Activated T-cell treated with anti-CD3 and anti-CD28 coated beads, Interleukin-2, amount 50 U/mL, for 72 hours (primary cell): Measurements from ENCODE around the gene VCAM1. TPM values are rescaled to one million over a fixed set of nuclear protein-coding genes. Genes with fewer than 3 reads are reported as not detected.
A peak's percentile ranks its signal among the peaks of the same experiment; 100 is the strongest.

ENCODE experiments used
- ATAC-seq, 2 donors: fragments of 150-1000 bp; cut with Tn5 transposase; replicated peaks in 1 of 2; 2 replicates each; pipeline ENCODE4 v1.10.0; 2021; ENCODE audit warnings: moderate library complexity in 2 of 2, mild to moderate bottlenecking in 1 of 2
- DNase-seq, 2 donors: peaks; one replicate each; pipeline ENCODE4 v3.0.0; 2021 to 2022; ENCODE audit warnings: mixed read lengths in 1 of 2
- H3K27ac Mint-ChIP-seq: one replicate; pipeline ENCODE4 v1.8.0; 2022; ENCODE audit warnings: mild to moderate bottlenecking, moderate library complexity, mixed read lengths
- H3K27me3 Mint-ChIP-seq: one replicate; pipeline ENCODE4 v1.8.0; 2022; ENCODE audit warnings: low read depth, mixed read lengths
- H3K36me3 Mint-ChIP-seq, 2 donors: one replicate each; pipeline ENCODE4 v1.8.0; 2022; ENCODE audit warnings: mixed read lengths in 2 of 2, mild to moderate bottlenecking in 1 of 2; ENCODE audit not compliant: insufficient read depth in 2 of 2
- H3K4me1 Mint-ChIP-seq: one replicate; pipeline ENCODE4 v1.8.0; 2022; ENCODE audit warnings: low read depth, mixed read lengths
- H3K4me3 Mint-ChIP-seq, 2 donors: one replicate each; pipeline ENCODE4 v1.8.0; 2022; ENCODE audit warnings: mild to moderate bottlenecking in 2 of 2, mixed read lengths in 2 of 2, moderate library complexity in 2 of 2
- H3K9me3 Mint-ChIP-seq, 2 donors: one replicate each; pipeline ENCODE4 v1.8.0; 2022; ENCODE audit warnings: mixed read lengths in 2 of 2
- total RNA-seq, 2 donors: library from RNA; stranded (reverse); gene quantifications; one replicate each; pipeline ENCODE4 v1.2.3, GENCODE V29; 2022

VCAM1 gene
- total RNA-seq, 2 donors from 2014 or later = 0.41 to 0.58 TPM

GRCh38 chr1:100731758-100732157 lies 12.2 kb downstream of the VCAM1 start:
- H3K4me3 Mint-ChIP-seq = no peak overlapping the region
- no peaks in the 10 kb centered on the region for H3K36me3 Mint-ChIP-seq
- no peak for DNase-seq
- H3K4me1 Mint-ChIP-seq = no peaks in the 10 kb centered on the region
- no peaks in the 10 kb centered on the region for H3K9me3 Mint-ChIP-seq
- no peak for ATAC-seq
- H3K27ac Mint-ChIP-seq = no peak overlapping the region
- peaks cover 16% of the 10 kb centered on the region for H3K27me3 Mint-ChIP-seq

GRCh38 chr1:100734676-100735075 lies 15.1 kb downstream of the VCAM1 start:
- peaks cover 7% of the 10 kb centered on the region for H3K27me3 Mint-ChIP-seq
- ATAC-seq (no peak), DNase-seq (no peak)
- H3K27ac Mint-ChIP-seq = no peak overlapping the region
- H3K36me3 Mint-ChIP-seq = no peaks in the 10 kb centered on the region
- no peaks in the 10 kb centered on the region for H3K9me3 Mint-ChIP-seq
- no peak overlapping the region for H3K4me3 Mint-ChIP-seq
- H3K4me1 Mint-ChIP-seq = no peaks in the 10 kb centered on the region

DNA sequence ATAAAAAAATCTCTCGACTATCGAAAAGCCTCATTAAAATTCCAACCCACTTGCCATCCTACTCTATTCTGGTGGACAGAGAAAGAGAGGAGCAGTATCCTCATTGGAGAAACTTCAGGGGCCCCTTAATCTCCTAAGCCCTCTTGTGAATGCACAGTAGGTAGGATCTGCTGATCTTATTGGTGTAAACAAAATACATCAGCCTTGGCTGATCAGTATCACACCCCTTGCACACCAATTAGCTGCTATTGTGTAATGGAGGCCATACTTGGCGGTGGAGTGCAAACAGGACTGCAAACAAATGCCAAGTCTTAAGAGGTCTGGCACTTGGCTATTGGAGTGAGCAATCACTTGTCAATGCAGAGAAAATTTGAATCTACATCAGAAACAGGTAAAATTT lies 15.7 kb downstream of the VCAM1 start:
- ATAC-seq (no peak), DNase-seq (no peak)
- H3K36me3 Mint-ChIP-seq = no peaks in the 10 kb centered on the region
- H3K27ac Mint-ChIP-seq = no peak overlapping the region
- no peaks in the 10 kb centered on the region for H3K9me3 Mint-ChIP-seq
- no peaks in the 10 kb centered on the region for H3K4me1 Mint-ChIP-seq
- H3K4me3 Mint-ChIP-seq = no peak overlapping the region
- H3K27me3 Mint-ChIP-seq = peaks cover 5% of the 10 kb centered on the region

GRCh38 chr1:100736324-100736723 lies 16.8 kb downstream of the VCAM1 start:
- Mint-ChIP-seq H3K27me3 (peaks cover 5% of the 10 kb centered on the region), H3K27ac (no peak overlapping the region), H3K36me3 (no peaks in the 10 kb centered on the region), H3K9me3 (no peaks in the 10 kb centered on the region), H3K4me1 (no peaks in the 10 kb centered on the region), H3K4me3 (no peak overlapping the region)
- ATAC-seq (no peak), DNase-seq (no peak)

DNA sequence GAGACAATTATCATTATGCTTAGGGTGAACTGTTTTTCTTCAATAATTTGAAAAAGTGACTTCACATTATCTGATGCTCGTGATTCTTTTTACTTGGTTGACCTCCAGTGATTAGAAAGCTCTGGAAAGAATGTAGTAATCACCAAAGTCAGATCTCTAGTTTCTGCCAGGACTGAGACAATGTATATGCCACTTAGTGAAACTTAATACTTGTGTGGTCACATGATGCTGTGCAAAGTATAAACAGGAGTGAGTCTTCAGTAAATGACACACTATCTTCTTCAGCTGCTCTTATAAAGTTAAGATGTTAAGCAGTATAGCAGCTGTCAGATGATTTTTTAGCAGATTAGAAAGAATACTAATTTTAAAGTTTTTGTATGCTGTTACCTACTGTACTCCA lies 17.2 kb downstream of the VCAM1 start:
- DNase-seq (no peak), ATAC-seq (no peak)
- Mint-ChIP-seq H3K27me3 (peaks cover 5% of the 10 kb centered on the region), H3K4me3 (no peak overlapping the region), H3K27ac (no peak overlapping the region), H3K36me3 (no peaks in the 10 kb centered on the region), H3K9me3 (no peaks in the 10 kb centered on the region), H3K4me1 (no peaks in the 10 kb centered on the region)

DNA sequence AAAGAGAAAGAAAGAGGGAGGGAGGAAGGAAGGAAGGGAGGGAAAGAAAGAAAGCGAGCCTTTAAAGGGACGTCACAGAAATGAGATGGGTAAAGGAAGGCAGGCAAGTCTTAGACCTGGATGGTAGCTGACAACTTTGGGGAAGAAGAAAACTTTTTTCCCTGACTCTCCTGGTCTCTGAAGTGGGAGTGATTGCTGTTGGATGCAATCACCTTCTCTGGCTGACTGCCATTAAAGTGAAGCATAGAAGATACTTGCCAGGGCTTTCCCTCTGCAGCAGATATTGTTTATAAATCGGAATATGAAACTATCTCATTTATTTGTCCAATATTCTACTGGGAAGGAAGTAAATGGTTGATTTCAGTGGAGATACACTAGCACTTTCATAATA lies 27.0 kb downstream of the VCAM1 start:
- ATAC-seq = peak; percentile 19
- Mint-ChIP-seq H3K27me3 (peaks cover 21% of the 10 kb centered on the region), H3K36me3 (no peaks in the 10 kb centered on the region), H3K9me3 (no peaks in the 10 kb centered on the region), H3K27ac (peak overlapping the region; percentile 91), H3K4me3 (peak overlapping the region; percentile 15 to 82), H3K4me1 (peaks cover 4% of the 10 kb centered on the region)
- no peak for DNase-seq

- H3K9me3 Mint-ChIP-seq = no peaks in the 10 kb centered on the region
- no peaks in the 10 kb centered on the region for H3K36me3 Mint-ChIP-seq
- H3K27ac Mint-ChIP-seq = no peak overlapping the region
- peaks cover 4% of the 10 kb centered on the region for H3K4me1 Mint-ChIP-seq
- peaks cover 21% of the 10 kb centered on the region for H3K27me3 Mint-ChIP-seq
- ATAC-seq = no peak
- H3K4me3 Mint-ChIP-seq = no peak overlapping the region
- no peak for DNase-seq
Observed at GRCh38 chr1:100747771-100748170, 28.2 kb downstream of the VCAM1 start.

DNA sequence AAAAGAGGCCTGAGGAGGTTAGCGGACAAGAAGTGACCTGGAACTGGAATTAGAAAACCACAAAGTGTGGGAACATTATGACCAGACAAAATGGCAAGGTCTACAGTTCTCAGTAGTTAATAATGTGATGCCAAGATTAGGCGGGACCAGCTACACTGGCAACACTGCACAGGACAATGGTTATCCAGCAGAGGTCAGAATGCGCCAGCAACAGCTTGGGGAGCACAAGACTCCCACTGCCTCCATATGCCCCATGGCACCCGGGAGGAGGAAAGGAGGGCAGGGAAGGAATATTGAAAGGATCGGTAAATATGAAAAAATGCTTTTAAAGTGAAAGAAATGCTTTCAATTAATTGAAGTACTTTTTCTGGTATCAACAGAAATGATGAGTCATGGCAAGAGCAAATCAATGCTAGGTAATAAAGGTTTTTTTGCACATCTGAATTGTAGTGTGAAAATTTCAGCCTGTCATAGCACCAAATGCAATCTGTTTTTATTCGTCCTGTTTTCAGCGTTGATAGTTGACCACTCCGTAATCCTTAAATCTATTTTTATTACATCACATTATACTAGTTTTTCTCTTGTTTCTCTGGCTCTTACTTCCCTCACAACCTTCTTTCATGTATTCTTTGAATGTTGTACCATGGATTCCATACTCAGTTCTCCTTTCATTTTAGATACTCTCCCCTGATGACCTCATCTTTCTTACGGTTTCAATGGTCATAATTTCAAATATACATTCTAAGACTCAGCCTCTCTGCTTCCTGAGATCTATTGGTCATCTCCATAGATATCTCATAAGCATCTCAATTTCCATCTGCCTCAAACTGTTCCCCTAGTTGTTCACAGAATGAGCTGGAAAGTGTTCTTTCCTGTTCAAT lies 30.7 kb downstream of the VCAM1 start:
- ATAC-seq (no peak), DNase-seq (no peak)
- H3K27me3 Mint-ChIP-seq = peaks cover 16% of the 10 kb centered on the region
- no peaks in the 10 kb centered on the region for H3K9me3 Mint-ChIP-seq
- H3K27ac Mint-ChIP-seq = no peak overlapping the region
- peaks cover 4% of the 10 kb centered on the region for H3K4me1 Mint-ChIP-seq
- no peaks in the 10 kb centered on the region for H3K36me3 Mint-ChIP-seq
- no peak overlapping the region for H3K4me3 Mint-ChIP-seq

DNA sequence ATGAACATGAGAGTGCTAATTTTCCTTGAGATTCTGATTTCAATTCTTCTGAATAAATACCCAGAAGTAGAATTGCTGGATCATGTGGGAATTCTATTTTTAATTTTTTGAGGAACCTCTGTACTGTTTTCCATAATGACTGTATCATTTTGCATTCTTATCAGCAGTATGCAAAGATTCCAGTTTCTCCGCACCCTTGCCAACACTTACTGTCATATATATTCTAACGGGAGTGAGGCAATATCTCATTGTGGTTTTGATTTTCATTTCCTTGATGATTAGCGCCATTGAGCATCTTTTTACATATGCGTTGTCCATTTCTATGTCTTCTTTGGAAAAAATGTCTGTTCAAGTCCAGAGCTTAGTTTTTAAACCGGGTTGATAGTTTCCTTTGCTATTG lies 33.2 kb downstream of the VCAM1 start:
- no peak for DNase-seq
- no peaks in the 10 kb centered on the region for H3K9me3 Mint-ChIP-seq
- H3K36me3 Mint-ChIP-seq = no peaks in the 10 kb centered on the region
- no peaks in the 10 kb centered on the region for H3K4me1 Mint-ChIP-seq
- no peak overlapping the region for H3K4me3 Mint-ChIP-seq
- ATAC-seq = no peak
- H3K27ac Mint-ChIP-seq = no peak overlapping the region
- peaks cover 11% of the 10 kb centered on the region for H3K27me3 Mint-ChIP-seq

DNA sequence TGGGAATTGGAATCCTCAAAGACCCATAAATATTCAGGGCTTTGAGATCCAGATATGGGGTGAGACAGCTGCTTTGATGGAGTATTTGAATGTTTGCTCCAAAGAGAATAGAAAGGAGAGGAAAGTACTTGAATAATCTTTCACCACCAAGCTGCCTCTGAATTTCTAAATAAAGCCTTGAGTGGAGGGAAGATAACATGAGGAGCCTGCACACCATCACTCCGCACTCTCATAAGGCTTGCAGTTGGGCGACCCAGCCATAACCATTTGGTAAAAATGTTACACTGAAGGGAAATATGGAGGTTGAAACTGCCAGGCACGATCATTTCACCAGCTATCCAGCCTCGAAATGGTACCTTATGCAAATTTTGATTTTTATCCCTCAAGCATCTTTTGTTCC lies 38.4 kb downstream of the VCAM1 start:
- DNase-seq (no peak), ATAC-seq (no peak)
- Mint-ChIP-seq H3K27me3 (no peaks in the 10 kb centered on the region), H3K36me3 (no peaks in the 10 kb centered on the region), H3K27ac (no peak overlapping the region), H3K4me1 (no peaks in the 10 kb centered on the region), H3K9me3 (no peaks in the 10 kb centered on the region), H3K4me3 (no peak overlapping the region)

DNA sequence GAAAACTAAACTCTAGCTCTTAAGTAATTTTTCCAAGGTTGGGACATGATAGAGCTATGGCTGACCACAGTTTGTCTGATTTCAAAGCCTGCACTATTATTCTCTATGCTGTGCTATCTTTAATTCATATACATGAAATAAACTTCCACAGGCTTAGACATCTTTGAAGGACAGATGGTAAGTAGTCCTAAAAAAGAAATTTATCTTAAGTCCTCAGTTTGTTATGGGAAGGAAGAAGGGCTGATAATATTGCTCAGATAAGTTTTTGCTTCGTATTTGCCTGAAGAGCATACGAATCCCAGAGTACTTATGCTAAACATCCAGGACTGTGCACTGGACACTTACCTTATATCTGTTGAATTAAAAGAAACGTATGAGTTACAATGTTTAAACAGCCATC lies 39.6 kb downstream of the VCAM1 start:
- no peak overlapping the region for H3K4me3 Mint-ChIP-seq

DNA sequence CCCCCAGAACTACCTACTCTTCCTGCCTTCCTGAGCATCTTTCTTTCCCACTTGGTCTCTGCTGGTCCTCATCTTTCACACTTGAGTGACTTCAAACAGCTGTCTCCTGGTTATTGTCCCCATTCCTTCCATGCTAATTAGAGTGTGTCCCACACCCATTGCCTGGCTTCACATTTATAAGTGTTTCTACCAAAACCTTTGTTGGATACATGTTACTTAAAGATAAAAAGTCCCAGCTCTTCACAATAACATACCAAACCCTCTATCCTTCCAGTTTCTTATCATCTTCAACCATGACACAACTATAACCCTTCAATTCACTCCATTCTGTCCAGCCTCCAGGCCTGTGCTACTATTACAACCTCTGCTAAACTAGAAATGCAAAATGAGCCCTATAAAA lies 41.0 kb downstream of the VCAM1 start:
- DNase-seq (no peak), ATAC-seq (no peak)
- no peaks in the 10 kb centered on the region for H3K36me3 Mint-ChIP-seq
- H3K27me3 Mint-ChIP-seq = no peaks in the 10 kb centered on the region
- H3K4me3 Mint-ChIP-seq = no peak overlapping the region
- no peak overlapping the region for H3K27ac Mint-ChIP-seq
- H3K9me3 Mint-ChIP-seq = no peaks in the 10 kb centered on the region
- no peaks in the 10 kb centered on the region for H3K4me1 Mint-ChIP-seq

More for the DNA sequence above, 39.6 kb downstream of the VCAM1 start:
- DNase-seq (no peak), ATAC-seq (no peak)
- Mint-ChIP-seq H3K9me3 (no peaks in the 10 kb centered on the region), H3K27ac (no peak overlapping the region), H3K4me1 (no peaks in the 10 kb centered on the region), H3K27me3 (no peaks in the 10 kb centered on the region), H3K36me3 (no peaks in the 10 kb centered on the region)

DNA sequence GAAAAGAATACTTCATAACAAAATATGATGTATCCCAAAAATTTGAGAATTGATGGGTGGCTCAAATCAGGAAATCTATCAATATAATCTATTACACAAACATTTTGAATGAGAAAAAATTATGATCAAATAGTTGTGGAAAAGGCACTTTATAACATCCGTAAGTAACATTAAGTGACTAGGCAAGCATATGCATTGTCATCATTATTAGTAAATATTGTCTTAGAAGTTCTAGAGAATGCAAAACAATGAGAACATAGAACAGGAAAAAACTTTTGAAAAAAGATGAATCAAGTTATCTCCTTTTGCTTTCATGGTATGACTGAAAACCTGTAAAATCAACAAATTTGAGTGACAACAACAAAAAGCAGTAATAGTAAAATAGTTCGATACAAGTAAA lies 42.9 kb downstream of the VCAM1 start:
- Mint-ChIP-seq H3K27ac (no peak overlapping the region), H3K4me1 (no peaks in the 10 kb centered on the region)
- ATAC-seq = no peak

More for the DNA sequence above, 42.9 kb downstream of the VCAM1 start:
- no peak overlapping the region for H3K4me3 Mint-ChIP-seq
- no peaks in the 10 kb centered on the region for H3K9me3 Mint-ChIP-seq
- DNase-seq = no peak
- no peaks in the 10 kb centered on the region for H3K36me3 Mint-ChIP-seq
- no peaks in the 10 kb centered on the region for H3K27me3 Mint-ChIP-seq
